Measurements from ENCODE around the gene ANKS1A. TPM values are rescaled to one million over a fixed set of nuclear protein-coding genes. Genes with fewer than 3 reads are reported as not detected.

Gene ANKS1A
- total RNA-seq, 2 donors from 2014 or later, result 26.7 to 30.9 TPM

GRCh38 chr6:35139470-35139869 is 250.4 kb downstream of the ANKS1A start:
- H3K4me1 ChIP-seq, result peaks cover 0 to 14% of the 10 kb centered on the region in 2 donors
- H3K4me3 ChIP-seq, result no peak overlapping the region
- H3K9me3 ChIP-seq, result no peaks in the 10 kb centered on the region
- H3K27ac ChIP-seq, result no peak overlapping the region
- no peak for TF ChIP-seq CTCF (IDR thresholded peaks at IDR 0.05)
- H3K36me3 ChIP-seq, result no peaks in the 10 kb centered on the region
- H3K27me3 ChIP-seq, result no peaks in the 10 kb centered on the region
- DNase-seq (ENCODE audit: low spot score), result no peak

- DNase-seq (ENCODE audit: low spot score), result no peak
- Histone ChIP-seq H3K9me3 (no peaks in the 10 kb centered on the region), H3K36me3 (no peaks in the 10 kb centered on the region), H3K27me3 (no peaks in the 10 kb centered on the region), H3K27ac (no peak overlapping the region), H3K4me1 (peaks cover 0 to 14% of the 10 kb centered on the region in 2 donors), H3K4me3 (no peak overlapping the region)
- TF ChIP-seq CTCF (IDR thresholded peaks at IDR 0.05), result peak; percentile 78 to 87
These were observed 251.0 kb downstream of the ANKS1A start for GRCh38 chr6:35139924-35140638.

GRCh38 chr6:35140639-35141006 is 251.6 kb downstream of the ANKS1A start:
- H3K36me3 ChIP-seq, result no peaks in the 10 kb centered on the region
- H3K4me3 ChIP-seq, result peak overlapping the region in 1 of 2 donors; percentile 36
- H3K9me3 ChIP-seq, result no peaks in the 10 kb centered on the region
- no peak overlapping the region for H3K27ac ChIP-seq
- DNase-seq (ENCODE audit: low spot score), result no peak
- no peak for TF ChIP-seq CTCF (IDR thresholded peaks at IDR 0.05)
- peaks cover 0 to 14% of the 10 kb centered on the region in 2 donors for H3K4me1 ChIP-seq
- no peaks in the 10 kb centered on the region for H3K27me3 ChIP-seq

Other genes with a start within 250 kb of the ANKS1A start
- 100 to 1,000 TPM in 1 of 2 donors, 10 to 100 TPM in 1; 89.8 to 114 TPM for gene ILRUN, start 192.5 kb upstream of the ANKS1A start, total RNA-seq
- gene SNRPC, start 131.8 kb upstream of the ANKS1A start, total RNA-seq, result 100 to 1,000 TPM; 116 TPM
- 10 to 100 TPM; 17.7 to 22.6 TPM for gene BLTP3A, start 97.2 kb upstream of the ANKS1A start, total RNA-seq
- gene TAF11, start 1.2 kb upstream of the ANKS1A start, total RNA-seq, result 10 to 100 TPM; 17.1 to 19.0 TPM